HepG2 (cell line): ENCODE data around the gene ST8SIA4. TPM values are rescaled to one million over a fixed set of nuclear protein-coding genes. Genes with fewer than 3 reads are reported as not detected.

Experiments
- ATAC-seq: fragments of 200-7000 bp; cut with Tn5 transposase; 3 replicates; pipeline ENCODE4 v1.9.1; 2020; ENCODE audit warnings: mild to moderate bottlenecking, moderate library complexity
- BruUV-seq: library from RNA; stranded (reverse); fragments of 400-500 nt; replicated peaks from 2 replicates; lab custom pipeline; 2021; lab: Mats Ljungman, UMichigan
- CTCF ChIA-PET: fragments of 300-600 bp; formaldehyde crosslinking; extraction: SDS; loops from one replicate; lab custom pipeline; 2021; ENCODE audit warnings: low total read pairs, inconsistent platforms, low intra/inter-chr PET ratio; lab: Yijun Ruan, JAX
- POLR2A ChIA-PET: fragments of 350-600 bp; sonication (Branson Sonifier 250); formaldehyde crosslinking; loops from one replicate; lab custom pipeline; 2020; ENCODE audit warnings: antibody characterized with exemption, inconsistent platforms; lab: Yijun Ruan, JAX
- DNase-seq: peaks from one replicate; pipeline ENCODE4 v3.0.0-alpha.2; 2015; ENCODE audit warnings: low spot score
- FAIRE-seq: peaks from 3 replicates; lab custom pipeline; 2011; peaks lifted over from hg19 to GRCh38; lab: Jason Lieb, UNC
- H2AFZ ChIP-seq: one replicate; pipeline ENCODE4 v1.6.1; 2011; ENCODE audit warnings: low read length, inconsistent platforms
- H3K27ac ChIP-seq: fragments of 300-600 bp; 3 replicates; pipeline ENCODE4 v1.8.0; 2011; ENCODE audit warnings: mixed run types, mild to moderate bottlenecking, mixed read lengths, low read length, inconsistent platforms; ENCODE audit not compliant: insufficient read depth; ENCODE audit errors: extremely low read length
- H3K27me3 ChIP-seq, 2 experiments: fragments of 200-600 bp in 1 of 2; 2 replicates in 1 of 2; 3 replicates in 1 of 2; pipeline versions ENCODE4 v1.6.0 to v1.8.0; 2011; ENCODE audit warnings: low read length in 2 of 2, mild to moderate bottlenecking in 2 of 2, moderate library complexity in 2 of 2, inconsistent platforms in 1 of 2; ENCODE audit not compliant: insufficient read depth in 2 of 2, control insufficient read depth in 1 of 2
- H3K36me3 ChIP-seq, 2 experiments: fragments of 200-600 bp in 1 of 2; replicated peaks in 1 of 2; 2 replicates in 1 of 2; 3 replicates in 1 of 2; pipeline versions ENCODE4 v1.5.1 to v1.8.0; 2011; ENCODE audit warnings: low read length in 2 of 2, inconsistent platforms in 1 of 2; ENCODE audit not compliant: insufficient read depth in 2 of 2, control insufficient read depth in 1 of 2
- H3K4me1 ChIP-seq: 2 replicates; pipeline ENCODE4 v1.5.1; 2012; ENCODE audit warnings: low read length, inconsistent platforms; ENCODE audit not compliant: insufficient read depth
- H3K4me2 ChIP-seq: 2 replicates; pipeline ENCODE4 v1.6.0; 2011; ENCODE audit warnings: low read depth, low read length, inconsistent platforms
- H3K4me3 ChIP-seq, 3 experiments: fragments of 200-600 bp in 1 of 3; sonication (generic), shearing (Covaris generic) in 1 of 3; replicated peaks in 1 of 3; 2 replicates each; pipeline ENCODE4 v1.5.1; 2011 to 2016; ENCODE audit warnings: low read length in 3 of 3, inconsistent platforms in 2 of 3, low read depth in 2 of 3, mild to moderate bottlenecking in 2 of 3, control low read depth in 1 of 3, mixed read lengths in 1 of 3; ENCODE audit not compliant: insufficient read depth in 1 of 3
- H3K79me2 ChIP-seq: one replicate; pipeline ENCODE4 v1.6.1; 2011; ENCODE audit warnings: low read length, inconsistent platforms; ENCODE audit not compliant: insufficient read depth
- H3K9ac ChIP-seq: 2 replicates; pipeline ENCODE4 v1.6.0; 2011; ENCODE audit warnings: mild to moderate bottlenecking, low read depth, low read length, inconsistent platforms; ENCODE audit not compliant: insufficient read depth
- H3K9me3 ChIP-seq: 2 replicates; pipeline ENCODE4 v1.5.1; 2012; ENCODE audit warnings: mild to moderate bottlenecking, low read length
- H4K20me1 ChIP-seq: 2 replicates; pipeline ENCODE4 v1.6.0; 2011; ENCODE audit warnings: inconsistent platforms, mild to moderate bottlenecking, low read length, moderate library complexity; ENCODE audit not compliant: insufficient read depth
- KDM4B ChIP-seq: sonication (generic); formaldehyde crosslinking; IDR thresholded peaks from 2 replicates; pipeline ENCODE4 v1.4.0; 2020; ENCODE audit warnings: missing genetic modification reagents
- MXD3 ChIP-seq: IDR thresholded peaks from 2 replicates; pipeline ENCODE4 v1.6.1; 2016; ENCODE audit warnings: mild to moderate bottlenecking, missing biosample characterization, missing genetic modification reagents
- POLR2A ChIP-seq, 2 experiments: IDR thresholded peaks; 2 replicates each; pipeline ENCODE4 v1.6.1; 2011; ENCODE audit warnings: low read depth in 2 of 2, low read length in 2 of 2, mild to moderate bottlenecking in 1 of 2, moderate library complexity in 1 of 2; ENCODE audit not compliant: insufficient read depth in 1 of 2
- PREB ChIP-seq: sonication (generic); formaldehyde crosslinking; IDR thresholded peaks from 2 replicates; pipeline ENCODE4 v1.4.0; 2020; ENCODE audit warnings: missing genetic modification reagents
- SAP130 ChIP-seq: IDR thresholded peaks from 2 replicates; pipeline ENCODE4 v1.6.1; 2016; ENCODE audit warnings: low read depth
- ZNF280B ChIP-seq: sonication (generic); formaldehyde crosslinking; IDR thresholded peaks from 2 replicates; pipeline ENCODE4 v1.5.0; 2020; ENCODE audit warnings: missing genetic modification reagents, mild to moderate bottlenecking, borderline replicate concordance
- ZNF777 ChIP-seq: sonication (generic); formaldehyde crosslinking; IDR thresholded peaks from 2 replicates; pipeline ENCODE4 v1.4.0; 2020; ENCODE audit warnings: missing genetic modification reagents
- ZSCAN12 ChIP-seq: sonication (generic); formaldehyde crosslinking; IDR thresholded peaks from 2 replicates; pipeline ENCODE4 v1.9.0; 2021; ENCODE audit warnings: mild to moderate bottlenecking, missing genetic modification reagents
- WGBS: methylation state at CpG from one replicate; pipeline ENCODE4 v1.1.6; 2017; ENCODE audit warnings: low lambda C conversion rate; 5-methylcytosine and 5-hydroxymethylcytosine counted together
- in situ Hi-C: cut with HindIII; loops from 2 replicates; pipeline ENCODE4 v1.10.0; 2017; ENCODE audit warnings: low pct_unique_long_range_greater_than_20kb; ENCODE audit not compliant: extremely low pct_ligation_motif_present
- intact Hi-C: fragments of 100-400 bp; cut with micrococcal nuclease; formaldehyde crosslinking; loops from one replicate; pipeline ENCODE4 v1.10.0; 2022; ENCODE audit not compliant: unreplicated experiment
- polyA plus RNA-seq, 8 experiments: library from polyadenylated mRNA; depleted of rRNA in 3 of 8; stranded (reverse) in 7 of 8; unstranded in 1 of 8; fragments of >200 nt; fragmentation: Illumina TruSeq in 4 of 8; extraction: Trizol in 4 of 8; gene quantifications; 2 replicates each; pipeline versions ENCODE4 v1.2.1 to v1.2.3, GENCODE V29; 2011 to 2016; ENCODE audit warnings: low read depth in 4 of 8, missing spikeins in 1 of 8, mixed read lengths in 1 of 8; ENCODE audit not compliant: insufficient read depth in 1 of 8
- total RNA-seq, 5 experiments: library from RNA; depleted of rRNA; stranded (reverse); fragments of >200 nt; fragmentation: Illumina TruSeq; extraction: Trizol; gene quantifications; 2 replicates each; pipeline ENCODE4 v1.2.3, GENCODE V29; 2016; ENCODE audit warnings: low read depth in 1 of 5

Gene ST8SIA4
- total and polyA plus RNA-seq, 2 of the 13 experiments (the other 11 are each of a cell fraction or from before 2014, with no cell fraction given): not detected

- TF ChIP-seq ZNF280B (CRISPR knock-in tag): no peak
- no peak for TF ChIP-seq POLR2A (IDR thresholded peaks at IDR 0.05; ENCODE audit: insufficient read depth in 1 of 2, low read depth in 2 of 2, low read length in 2 of 2)
- TF ChIP-seq ZNF777: no peak
- TF ChIP-seq KDM4B (CRISPR knock-in tag): no peak
- TF ChIP-seq PREB (CRISPR knock-in tag): no peak
- no peak for TF ChIP-seq MXD3
- TF ChIP-seq SAP130 (CRISPR knock-in tag): no peak
Observed at GRCh38 chr5:100791391-100791790, 111.7 kb downstream of the ST8SIA4 start (continued).

- ChIA-PET POLR2A (no interaction called here), CTCF (no interaction called here)
- TF ChIP-seq ZSCAN12: no peak
- H3K36me3 ChIP-seq: no peaks in the 10 kb centered on the region
- WGBS: 3% methylated on average over 2 of the region's 2 CpGs
- H4K20me1 ChIP-seq: no peaks in the 10 kb centered on the region
- no peak overlapping the region for H3K4me3 ChIP-seq
- no peak overlapping the region for H3K4me2 ChIP-seq
- no peaks in the 10 kb centered on the region for H3K79me2 ChIP-seq
- H3K27ac ChIP-seq: no peak overlapping the region
- ATAC-seq (no peak), DNase-seq (no peak), FAIRE-seq (no peak)
- BruUV-seq: no TSS peak
- in situ Hi-C loops: no loop called here
- no peaks in the 10 kb centered on the region for H3K4me1 ChIP-seq
- H3K9me3 ChIP-seq: no peaks in the 10 kb centered on the region
- no peaks in the 10 kb centered on the region; a peak in 1 of 5 replicates for H3K27me3 ChIP-seq
- intact Hi-C loops: loop anchor here (2.0 kb wide), 1 partner anchor 66 kb away; no protein-coding TSS in a partner anchor
- no peak overlapping the region for H3K9ac ChIP-seq
- H2AFZ ChIP-seq: no peak overlapping the region
Observed at GRCh38 chr5:100790951-100791350, 112.1 kb downstream of the ST8SIA4 start.
